NCI-H2227 treated with DMSO at 0.1 percent for 48 hours (cell line): ENCODE results near the gene TMEM132A.

ENCODE experiments used
- DNase-seq: peaks from one replicate; lab custom pipeline; 2025; lab: John Stamatoyannopoulos, UW

The TMEM132A gene

DNA sequence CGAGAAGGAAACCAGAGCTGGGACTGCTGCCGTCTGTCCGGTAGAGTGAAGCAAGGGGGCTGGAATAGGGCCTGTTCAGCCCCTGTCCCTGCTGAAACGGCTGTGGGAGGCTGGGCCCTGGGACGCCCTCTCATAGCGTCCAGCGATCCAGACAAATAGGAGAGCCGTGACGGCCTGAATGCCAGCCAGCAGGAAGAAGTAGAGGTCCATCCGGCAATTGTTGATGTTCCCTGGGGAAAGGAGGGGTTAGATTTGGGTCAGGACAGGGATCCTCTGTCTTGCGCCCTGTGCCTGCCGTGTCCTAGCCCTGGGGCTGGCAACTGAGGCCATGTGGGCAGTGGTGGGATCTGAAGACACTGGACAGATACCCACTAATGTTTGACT lies 12.9 kb downstream of the TMEM132A start:
- no peak for DNase-seq

DNA sequence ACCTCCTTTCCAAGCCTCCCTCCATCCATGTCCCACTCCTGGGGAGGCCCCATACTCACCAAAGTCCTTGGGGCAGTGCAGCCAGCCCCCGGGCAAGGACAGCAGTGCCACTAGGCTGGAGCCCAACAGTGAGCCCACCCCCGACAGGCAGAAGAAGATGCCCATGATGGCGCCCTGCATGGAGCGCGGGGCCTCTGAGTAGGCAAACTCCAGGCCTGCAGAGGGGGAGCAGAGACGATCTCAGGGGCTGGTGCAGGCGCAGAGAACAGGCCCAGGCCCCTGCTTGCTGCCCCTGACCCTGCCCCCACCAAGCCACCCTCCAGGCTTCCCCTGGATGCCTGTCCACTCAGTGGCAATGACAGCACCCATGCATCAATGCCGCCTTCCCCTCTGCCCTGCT lies 13.6 kb downstream of the TMEM132A start:
- no peak for DNase-seq

DNA sequence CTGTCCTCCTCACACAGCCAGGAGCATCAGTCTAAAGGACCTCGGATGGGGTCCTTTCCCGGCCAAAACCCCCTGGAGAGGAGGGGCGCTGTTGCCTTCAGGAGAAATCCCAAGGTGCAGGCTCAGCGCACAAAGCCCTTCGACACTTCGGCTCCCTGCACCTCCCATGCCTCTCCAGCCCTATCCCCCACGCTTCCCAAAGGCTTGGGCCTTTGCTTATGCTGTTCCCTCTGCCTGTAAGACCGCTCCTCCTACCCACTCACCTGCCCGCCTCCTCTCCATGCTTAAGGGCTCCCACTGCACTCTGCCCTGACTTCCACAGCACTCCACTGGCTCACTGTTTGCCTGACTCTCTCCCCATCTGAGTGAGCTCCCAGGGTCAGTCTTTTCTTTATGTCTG lies 14.2 kb downstream of the TMEM132A start:
- DNase-seq: no peak

DNA sequence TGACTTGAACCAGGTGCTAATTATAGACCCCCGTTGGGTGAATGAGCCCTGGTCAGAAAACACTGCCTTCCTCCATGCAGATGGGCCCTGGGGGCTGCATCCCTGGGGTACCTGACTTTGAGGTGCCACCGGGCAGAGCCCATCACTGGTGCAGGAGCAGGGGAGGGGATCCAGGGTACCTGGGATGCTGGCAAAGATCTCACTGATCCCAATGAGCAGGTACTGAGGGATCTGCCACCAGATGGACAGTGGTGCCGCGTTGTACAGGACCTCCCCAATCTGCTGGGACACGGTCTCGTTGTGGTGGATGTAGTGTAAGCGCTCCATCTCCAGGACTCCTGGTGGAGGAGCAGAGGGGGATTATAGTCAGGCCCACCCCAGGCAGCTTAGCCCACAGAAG lies 15.0 kb downstream of the TMEM132A start:
- no peak for DNase-seq

DNA sequence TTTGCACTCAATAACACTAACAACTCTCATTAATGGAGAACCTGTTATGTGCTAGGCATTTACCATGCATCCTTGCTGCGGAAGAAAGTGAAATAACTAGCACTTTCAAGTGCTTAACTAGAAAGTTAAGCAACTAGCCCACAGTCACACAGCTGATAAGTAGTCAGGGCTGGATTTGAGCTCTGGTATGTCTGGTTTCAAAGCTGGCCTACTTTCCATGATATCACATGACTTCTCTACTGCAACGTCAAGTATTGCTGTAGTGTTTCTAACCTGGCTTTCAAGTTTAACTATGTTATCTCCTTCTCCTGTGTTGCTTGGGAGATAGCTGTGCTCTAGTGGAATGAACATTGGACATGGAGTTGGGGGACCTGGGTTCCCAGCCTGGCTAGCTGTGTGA lies 15.6 kb downstream of the TMEM132A start:
- DNase-seq: no peak

DNA sequence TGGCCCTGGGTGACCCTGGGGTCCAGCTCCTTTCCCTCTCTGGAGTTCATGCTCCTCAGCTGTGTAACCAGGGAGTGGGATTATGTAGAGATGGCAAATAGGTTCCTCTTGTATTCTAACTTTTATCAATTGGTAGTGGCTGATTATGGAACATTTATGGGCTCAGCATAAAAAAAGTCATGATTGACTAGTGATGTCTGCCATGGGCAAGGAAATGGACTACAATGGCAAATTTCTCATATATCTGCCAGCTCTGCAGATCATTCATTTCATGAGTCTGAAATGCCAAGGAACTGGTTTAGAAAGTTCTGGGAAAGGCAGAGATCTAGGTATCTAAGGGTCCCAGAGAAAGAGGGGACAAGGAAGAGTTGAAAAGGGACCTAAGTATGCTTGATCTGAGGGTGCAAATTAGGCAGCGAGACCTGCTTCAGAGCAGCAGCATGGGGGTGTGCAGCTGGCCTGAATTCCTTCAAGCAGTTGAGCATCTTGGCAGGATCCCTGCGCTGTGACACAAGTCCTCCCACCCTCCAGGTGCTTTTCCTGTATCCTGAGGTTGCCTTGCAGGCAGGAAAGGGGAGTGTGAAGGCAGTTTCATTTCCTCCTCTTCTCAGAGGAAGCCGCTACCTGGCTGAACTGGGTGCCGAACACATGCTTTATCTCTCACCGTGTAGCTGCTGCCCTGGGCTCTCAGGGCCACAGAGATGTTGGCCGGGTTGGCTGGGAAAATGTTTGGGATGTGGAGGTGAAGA lies 17.3 kb downstream of the TMEM132A start:
- no peak for DNase-seq

DNA sequence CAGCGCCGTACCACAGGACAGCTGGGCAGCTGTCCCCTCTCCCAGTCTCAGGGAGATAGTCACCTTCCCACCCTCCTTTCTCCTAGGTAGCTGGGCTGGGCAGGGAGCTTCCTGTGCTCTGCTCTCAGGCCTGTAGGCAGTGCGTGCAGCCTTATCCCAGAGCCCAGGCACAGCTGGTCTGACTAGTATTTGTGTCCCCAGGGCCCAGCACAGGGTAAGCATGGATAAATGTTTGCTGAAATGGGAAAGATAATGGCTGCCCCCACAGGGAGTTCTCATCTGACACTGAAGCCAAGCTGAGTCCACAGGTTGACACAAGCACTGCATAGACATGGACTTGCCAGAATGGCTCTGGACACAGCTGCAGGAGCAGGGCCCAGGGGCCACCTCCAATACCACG lies 18.0 kb downstream of the TMEM132A start:
- DNase-seq: no peak

DNA sequence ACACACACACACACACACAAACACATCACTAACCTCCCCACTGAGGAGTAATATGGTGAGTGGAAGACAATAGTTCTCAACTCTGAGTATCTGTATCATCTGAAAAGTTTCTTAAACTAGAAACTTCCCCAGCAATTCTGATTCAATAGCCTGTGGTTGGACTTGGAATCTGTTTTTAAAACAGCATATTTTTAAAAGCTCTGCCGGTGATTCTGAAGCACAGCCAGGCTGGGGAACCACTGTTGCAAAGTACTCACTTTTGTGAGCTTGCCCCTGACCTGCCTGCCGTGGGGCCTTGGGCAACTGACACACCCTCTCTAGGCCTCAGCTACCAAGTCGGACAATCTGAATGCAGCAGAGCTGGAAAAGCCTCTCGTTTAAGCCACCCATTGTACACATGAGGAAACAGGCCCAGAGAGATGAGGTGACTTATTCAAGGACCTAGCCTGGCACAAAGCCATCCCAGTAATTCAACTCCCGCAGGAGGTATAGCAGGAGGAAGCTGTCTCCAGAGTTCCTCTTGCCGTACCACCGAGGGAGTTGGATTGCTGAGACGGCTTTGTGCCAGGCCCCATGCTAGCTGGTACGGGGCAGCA lies 18.8 kb downstream of the TMEM132A start:
- DNase-seq: no peak

DNA sequence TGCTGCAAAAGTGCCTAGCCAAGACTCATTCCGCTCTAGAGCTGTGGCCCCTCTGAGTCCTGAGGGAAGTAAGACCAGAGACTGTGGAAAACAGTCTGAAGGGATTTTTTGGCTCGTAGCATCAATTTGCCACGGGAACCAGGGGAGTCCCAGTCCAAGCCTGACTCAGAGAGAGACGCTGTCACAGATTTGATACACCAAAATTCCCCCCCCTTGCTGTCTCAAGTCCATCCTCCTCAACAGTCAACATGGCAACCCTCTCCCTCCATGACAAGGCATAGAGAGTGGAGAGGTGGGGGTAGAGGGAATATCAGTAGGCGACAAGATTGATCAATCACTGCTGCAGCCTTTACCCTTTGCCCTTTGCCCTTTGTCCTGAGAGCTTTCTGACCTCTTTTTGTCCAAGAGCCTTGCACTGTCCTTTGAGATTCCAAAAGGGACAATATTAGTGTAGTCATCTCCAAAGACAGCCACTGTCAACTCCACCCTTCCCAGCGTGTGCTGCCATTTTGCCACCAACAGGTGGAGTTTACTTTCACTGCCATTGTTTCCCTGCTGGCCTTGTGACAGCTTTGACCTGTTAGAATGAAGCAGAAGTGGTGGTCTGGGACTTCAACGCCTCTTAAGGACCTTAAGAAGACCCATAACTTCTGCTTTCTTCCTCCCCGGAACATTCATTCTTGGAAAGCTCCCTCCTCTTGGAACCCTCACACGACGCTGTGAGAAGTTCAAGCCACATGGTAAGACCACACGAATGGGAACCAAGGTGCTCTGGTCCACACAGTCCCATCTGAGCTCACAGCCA lies 20.4 kb downstream of the TMEM132A start:
- DNase-seq: no peak

DNA sequence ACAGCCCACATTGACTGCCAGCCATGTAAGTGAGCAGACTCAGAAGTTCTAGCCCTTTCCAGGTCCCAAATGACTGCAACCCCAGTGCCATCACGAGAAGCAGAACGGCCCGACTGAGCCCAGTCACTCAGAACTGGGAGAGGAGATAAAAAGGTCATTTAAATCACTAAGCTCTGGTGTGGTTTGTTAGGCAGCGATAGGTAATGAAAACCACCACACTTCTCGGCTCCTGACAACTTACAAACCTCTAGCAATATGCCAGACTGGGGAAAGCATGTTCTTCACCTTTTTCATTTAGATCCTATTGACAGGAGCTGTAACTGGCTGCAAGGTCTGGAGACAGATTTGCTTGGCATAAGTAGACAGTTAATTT lies 21.0 kb downstream of the TMEM132A start:
- DNase-seq: no peak

DNA sequence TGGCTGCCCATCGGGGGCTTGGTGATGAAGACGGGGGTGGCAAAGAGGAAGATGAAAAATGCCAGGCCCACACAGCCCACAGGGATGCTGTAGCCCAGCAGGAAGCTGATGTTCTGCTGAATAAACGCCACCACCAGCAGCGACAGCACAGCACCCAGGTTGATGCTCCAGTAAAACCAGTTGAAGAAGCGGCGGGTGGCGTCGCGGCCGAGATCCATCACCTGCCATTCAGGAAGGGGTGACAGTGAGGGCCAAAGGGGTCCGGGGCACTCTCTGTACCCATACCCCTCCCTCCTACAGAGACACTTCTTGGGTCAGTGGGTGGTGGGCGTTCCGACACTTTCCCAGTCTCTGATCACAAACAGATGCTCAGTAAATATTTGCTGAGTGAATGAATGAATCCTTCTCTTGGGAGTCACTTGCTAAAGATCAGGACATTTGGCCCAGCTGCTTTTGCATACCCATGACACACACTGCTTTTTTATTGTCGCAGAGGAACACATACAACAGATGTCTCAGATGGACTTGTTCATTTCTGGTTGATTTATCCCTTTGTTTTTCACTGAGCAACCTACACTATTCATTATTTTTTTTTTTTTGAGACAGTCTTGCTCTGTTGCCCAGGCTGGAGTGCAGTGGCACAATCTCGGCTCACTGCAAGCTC lies 22.5 kb downstream of the TMEM132A start:
- DNase-seq: no peak

DNA sequence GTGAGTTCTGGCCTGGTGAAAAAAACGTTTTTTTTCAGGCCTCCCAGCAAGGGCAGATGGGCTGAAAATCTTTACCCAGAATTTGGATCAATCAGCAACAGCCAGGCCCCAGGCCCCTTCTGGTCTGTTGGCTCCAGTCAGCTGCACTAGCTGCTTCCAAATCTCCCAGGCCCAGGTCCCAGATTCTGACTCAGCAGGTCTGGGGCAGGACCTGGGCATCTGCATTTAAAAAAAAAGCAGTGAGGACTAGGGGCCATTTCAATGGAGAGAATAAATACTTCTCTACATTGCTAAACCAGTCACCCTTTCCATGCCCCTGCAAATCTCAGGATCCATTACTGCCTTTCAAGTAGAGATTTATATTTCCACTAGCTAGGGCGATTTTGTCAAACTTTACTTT lies 23.4 kb downstream of the TMEM132A start:
- no peak for DNase-seq

DNA sequence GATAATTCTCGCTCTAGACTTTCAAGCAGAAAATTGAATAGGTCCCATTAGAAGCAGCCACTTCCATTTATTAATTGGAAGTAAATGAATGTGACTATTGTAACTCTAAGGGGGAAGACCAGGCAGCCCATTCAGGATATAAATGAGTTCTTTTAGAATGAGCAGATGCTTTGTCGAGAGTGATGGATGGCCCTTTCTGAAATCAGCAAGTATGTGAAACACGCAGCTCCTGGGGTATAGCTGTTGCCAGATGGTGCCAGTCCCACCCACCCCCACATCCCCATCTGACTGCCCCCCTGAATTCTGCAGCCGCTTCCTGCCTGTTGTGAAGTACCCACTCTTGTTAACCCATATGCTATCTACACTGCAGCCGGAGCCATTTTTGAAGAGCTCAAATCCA lies 24.0 kb downstream of the TMEM132A start:
- DNase-seq: no peak

DNA sequence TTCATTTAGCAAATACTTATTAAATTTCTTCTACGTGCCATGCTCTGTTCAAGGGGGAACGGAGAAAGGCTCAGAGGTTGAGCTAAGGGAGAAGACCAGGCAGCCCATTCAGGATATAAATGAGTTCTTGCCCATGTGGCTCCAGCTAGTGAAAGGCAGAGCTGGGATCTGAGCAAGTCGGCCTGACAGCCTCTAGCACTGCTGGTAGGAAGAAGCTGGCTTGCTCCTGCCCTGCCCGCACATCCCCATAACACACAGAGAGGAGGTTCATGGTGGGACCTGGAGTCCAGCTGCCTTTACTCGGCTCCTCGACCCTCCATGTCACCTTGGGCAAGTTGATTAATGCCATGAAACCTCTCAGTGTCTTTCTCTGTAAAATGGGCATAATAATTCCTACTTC lies 25.8 kb downstream of the TMEM132A start:
- DNase-seq: no peak

DNA sequence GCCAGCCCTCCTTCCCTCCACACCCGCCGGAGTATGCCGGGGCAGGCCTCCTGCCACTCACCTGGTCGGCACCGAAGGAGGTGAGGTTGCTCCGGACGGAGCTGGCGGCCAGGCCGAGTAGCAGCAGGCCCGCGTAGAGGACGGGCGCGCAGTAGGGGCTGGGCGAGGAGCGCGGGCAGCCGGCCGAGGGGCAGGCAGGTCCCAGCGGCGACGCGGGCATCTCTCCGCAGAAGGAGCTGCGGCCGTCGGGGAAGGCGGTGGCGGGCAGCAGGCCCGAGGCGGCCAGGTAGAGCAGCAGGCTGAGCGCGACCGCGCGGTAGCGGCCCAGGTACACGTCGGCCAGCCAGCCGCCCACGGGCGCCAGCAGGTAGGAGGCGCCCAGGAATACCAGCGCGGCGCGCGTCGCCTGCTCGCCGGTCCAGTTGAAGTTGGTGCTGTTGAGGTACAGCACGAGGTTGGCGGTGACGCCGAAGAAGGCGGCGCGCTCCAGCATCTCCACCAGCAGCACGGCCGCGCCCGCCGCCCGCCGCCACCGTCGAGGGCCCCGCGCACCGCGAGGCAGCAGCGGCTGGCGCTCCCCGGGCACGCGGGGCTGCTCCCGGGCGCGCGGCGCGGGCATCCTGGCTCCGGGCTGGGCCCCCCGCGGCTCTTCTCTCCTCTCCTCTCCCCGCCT lies 26.8 kb downstream of the TMEM132A start:
- no peak for DNase-seq

DNA sequence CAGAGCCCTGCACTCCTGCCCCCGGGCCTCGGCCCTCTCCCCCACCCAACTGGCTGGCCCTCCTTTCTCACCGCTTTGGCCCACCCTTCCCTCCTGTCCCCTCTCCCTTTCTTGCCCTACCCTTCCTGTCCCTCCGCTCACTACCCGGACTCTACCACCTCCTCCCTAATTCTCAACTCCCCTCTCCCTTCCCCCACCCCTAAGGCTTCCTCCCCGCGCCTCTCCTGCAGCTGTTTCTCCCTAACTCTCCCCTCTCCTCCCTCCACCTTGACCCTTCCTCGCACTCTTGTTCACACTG lies 27.3 kb downstream of the TMEM132A start:
- no peak for DNase-seq

DNA sequence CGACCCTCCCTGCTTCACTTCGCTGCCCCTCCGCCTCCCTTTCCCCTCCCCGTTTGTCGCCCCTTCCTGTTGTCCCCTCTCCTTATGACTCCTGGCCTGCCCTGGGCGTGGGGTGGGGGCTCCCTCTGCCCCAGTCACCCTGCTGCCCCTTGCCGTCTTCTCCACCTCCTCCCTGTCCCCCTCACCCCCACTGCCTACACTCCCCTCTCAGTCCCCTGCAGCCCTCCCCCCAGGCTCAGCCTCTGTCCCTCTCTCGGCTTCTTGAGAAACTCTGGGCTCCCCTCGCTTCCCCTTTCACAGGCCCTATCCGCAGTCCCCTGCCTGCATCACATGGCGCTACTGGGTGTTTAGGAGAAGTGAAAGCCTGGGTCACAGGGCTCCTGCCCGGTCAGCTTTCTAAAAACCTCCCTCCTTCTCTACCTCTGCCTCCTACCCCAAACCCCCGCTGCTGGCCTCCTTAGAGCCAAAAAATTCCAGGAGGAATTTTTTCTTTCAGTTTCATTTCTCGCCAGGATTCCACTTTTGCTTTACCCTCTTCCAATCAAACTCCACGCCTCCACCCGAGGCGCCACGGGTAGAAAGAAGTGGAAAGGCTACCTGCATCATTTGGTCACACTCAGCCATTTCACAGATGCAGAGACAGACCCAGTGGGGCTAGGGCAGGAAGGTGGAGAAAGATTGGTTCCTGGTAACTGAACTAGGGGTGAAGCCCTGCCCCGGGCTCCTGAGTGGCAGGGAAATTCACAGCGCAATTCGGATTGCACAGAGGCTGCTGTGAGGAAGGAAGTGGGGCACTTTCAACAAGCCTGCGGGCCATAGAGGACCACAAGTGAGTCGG lies 27.9 kb downstream of the TMEM132A start, which contains the start of gene SLC15A3:
TSS of gene SLC15A3 (minus strand) at position 273 of the 838 bp plus-strand sequence. CDS start 625 bp downstream, outside the sequence.
- DNase-seq: no peak

DNA sequence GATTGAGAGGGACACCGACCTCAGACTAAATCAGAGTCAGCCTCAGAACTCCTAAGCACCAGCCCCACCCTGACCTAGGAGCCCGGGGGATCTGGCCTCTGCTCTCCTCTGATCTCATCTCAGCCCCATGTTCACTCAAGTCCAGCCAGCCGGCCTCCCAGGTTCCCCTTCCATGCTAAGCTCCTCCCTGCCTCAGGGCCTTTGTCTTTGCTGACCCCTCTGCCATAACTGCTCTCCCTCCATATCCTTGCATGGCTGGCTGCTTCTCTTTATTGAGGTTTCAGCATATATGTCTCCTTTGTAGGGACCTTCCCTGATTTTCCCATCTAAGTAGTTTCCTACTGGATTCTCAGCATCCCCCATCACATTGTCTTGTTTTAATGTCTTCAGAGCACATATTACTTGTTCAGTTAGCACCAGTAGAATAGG lies 28.5 kb downstream of the TMEM132A start:
- DNase-seq: no peak

DNA sequence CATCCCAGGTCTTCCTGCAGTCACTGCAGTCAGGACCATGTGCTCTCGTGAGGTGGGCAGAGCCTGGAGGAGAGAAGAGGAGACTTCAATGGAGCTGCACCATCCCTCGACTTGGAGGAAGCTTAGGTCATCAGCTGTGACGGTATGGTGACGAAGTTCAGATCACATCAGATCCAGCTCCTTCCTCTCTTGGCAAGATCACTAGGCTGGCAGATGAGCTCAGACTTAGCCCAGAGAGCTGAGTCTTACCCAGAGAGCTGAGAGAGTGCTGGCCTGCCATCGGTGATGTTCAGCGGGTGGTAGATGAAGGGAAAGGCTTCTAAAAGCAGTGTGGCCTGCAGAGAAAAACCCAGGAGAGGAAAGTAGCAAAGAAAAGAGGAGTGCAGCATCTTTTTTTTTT lies 29.5 kb downstream of the TMEM132A start:
- DNase-seq: no peak

DNA sequence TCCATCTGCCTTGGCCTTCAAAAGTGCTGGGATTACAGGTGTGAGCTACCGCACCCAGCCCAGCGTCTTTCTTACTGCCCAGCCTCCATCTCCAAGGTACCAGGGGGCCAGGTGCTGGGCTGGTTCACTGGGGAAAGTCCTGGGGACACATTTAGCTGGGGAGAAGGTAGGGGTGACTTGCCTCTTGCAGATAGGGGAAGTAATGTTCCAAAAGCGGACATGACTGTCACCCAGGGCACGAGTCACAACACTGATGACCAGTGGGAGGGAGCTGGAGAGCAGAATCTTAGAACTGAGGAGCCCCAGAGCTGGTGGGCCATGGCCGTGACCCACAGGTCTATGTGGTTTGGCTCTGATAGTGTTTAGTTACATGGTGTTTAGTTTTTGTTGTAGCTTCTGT lies 30.2 kb downstream of the TMEM132A start:
- DNase-seq: no peak

DNA sequence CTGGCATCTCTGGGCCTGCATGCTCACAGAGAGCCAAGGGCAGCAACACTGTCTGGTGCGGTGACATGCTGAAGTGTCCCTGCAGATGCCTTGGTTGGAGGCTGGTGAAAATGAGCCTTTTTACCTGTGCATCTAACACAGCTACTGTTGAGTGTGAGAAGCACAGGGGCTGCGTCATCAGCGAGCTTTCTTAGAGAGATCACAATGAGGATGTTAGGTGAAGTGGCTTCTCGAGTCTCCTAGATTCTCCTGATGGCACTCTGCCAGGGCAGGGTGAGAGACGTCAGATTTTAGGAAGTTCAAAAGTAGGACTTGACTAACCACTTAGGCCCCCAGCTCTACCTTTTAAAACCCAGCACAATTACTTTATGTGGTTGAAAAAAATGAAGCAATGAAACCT lies 31.3 kb downstream of the TMEM132A start:
- DNase-seq: no peak
